ENCODE data around the gene RAVER2.

RAVER2 gene

DNA sequence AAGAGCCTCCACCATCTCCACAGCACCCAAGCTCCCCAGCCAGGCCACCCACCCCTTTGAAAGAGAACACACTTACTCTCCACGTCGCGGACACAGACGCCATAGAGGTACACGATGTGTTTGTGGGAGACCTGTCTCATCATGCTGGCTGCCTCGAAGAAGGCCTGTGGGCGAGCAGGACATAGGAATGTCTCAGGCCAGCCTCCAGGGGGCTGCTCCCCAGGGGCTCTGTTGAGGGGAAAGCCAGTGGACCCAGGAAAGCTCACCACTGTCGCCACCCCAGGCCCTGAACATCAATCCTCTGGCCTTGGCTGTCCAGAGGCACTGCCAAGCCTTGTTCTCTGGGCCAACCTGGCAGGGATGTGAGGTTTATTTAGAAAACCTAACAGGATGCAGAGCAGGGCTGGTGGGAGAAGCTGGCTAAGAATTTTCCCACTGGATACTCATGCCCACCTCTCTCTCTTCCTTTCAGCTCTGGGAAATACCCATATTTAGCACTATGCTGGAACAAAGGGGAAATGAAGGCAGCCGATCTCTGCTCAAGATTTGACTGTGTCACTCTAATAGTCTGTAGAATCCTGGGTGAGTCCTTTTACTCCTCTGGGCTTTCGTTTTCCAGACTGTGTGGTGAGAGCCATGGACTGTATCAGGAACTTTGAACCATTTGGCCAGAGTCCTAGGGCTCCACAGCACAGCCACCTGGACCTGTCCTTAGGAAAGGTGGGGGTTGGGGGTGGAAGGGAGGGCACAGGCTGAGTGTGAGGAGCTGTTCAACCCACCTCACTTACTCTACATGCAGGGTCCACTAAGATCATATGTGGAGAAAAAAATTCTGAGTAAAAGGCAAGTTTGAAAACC is 101.9 kb downstream of the RAVER2 start:
- DNase-seq (ENCODE audit: low spot score): no peak

DNA sequence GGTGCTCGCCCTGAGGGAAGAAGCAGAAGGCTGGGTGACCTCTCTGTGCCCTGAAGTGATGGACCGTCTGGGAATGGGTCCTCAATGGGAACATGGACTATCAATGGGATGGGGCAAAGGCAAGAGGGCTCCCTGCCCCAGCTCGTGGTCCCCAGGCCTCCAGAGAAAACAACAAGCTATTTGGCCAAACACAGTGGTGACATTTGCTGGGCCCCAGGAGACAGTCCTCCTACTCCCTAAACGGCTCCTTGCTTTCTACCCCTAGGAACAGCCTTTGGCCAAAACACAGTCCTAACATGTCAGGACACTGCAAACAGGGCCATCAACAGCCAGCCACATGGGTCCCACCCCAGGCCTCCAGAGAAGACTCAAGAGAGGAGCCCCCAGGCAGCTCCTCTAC is 102.8 kb downstream of the RAVER2 start:
- no peak for DNase-seq (ENCODE audit: low spot score)

DNA sequence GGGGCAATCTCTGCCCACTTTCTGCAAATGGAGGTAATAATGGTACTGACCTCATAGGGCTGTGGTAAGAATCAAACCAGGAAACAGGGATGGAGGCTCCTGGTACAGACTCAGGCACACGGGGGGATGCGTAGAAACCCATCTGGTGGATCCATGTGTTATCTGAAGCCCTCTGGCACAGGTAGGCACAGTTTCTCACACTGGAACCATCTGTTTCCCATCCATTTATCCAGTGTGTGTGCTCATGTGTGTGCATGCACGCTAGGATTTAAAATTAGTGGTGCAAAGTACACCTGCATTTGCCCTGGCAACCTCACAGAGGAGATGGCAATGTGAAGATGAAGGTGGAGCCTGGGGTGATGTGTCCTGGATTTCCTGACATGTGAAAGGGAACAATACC is 103.3 kb downstream of the RAVER2 start:
- no peak for DNase-seq (ENCODE audit: low spot score)

- DNase-seq (ENCODE audit: low spot score): no peak
Measured at GRCh38 chr1:64848803-64849202, 103.9 kb downstream of the RAVER2 start.

GRCh38 chr1:64849942-64850341 is 105.1 kb downstream of the RAVER2 start:
- no peak for DNase-seq (ENCODE audit: low spot score)

GRCh38 chr1:64850846-64851245 is 106.0 kb downstream of the RAVER2 start:
- DNase-seq (ENCODE audit: low spot score): no peak

- DNase-seq (ENCODE audit: low spot score): no peak
Measured at GRCh38 chr1:64851664-64852063, 106.8 kb downstream of the RAVER2 start.

GRCh38 chr1:64854674-64855073 is 109.8 kb downstream of the RAVER2 start:
- no peak for DNase-seq (ENCODE audit: low spot score)

GRCh38 chr1:64855557-64855956 is 110.7 kb downstream of the RAVER2 start:
- DNase-seq (ENCODE audit: low spot score): no peak

DNA sequence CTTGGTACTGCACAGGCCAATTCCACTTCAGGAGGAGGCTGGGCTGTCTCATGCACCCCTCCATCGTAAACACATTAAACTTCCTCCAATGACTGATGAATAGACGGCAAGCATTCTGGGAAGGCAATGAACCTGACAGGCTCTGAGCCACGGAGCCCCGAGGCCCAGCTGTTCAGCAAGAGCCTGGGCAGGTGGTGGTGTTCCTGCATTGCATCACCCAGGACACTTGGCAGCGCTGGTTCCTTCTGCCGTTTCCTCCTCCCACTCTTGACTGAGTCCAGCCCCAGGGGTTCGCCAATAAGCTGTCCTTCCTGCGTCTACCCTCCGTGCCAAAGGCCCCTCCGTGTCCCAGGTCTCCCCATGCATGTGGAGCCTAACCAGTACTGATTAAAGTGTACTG is 111.7 kb downstream of the RAVER2 start:
- DNase-seq (ENCODE audit: low spot score): no peak

- no peak for DNase-seq (ENCODE audit: low spot score)
Measured at GRCh38 chr1:64857347-64857746, 112.5 kb downstream of the RAVER2 start.

GRCh38 chr1:64861611-64862010 is 116.7 kb downstream of the RAVER2 start:
- no peak for DNase-seq (ENCODE audit: low spot score)

GRCh38 chr1:64864018-64864940 is 119.4 kb downstream of the RAVER2 start:
- DNase-seq (ENCODE audit: low spot score): no peak

DNA sequence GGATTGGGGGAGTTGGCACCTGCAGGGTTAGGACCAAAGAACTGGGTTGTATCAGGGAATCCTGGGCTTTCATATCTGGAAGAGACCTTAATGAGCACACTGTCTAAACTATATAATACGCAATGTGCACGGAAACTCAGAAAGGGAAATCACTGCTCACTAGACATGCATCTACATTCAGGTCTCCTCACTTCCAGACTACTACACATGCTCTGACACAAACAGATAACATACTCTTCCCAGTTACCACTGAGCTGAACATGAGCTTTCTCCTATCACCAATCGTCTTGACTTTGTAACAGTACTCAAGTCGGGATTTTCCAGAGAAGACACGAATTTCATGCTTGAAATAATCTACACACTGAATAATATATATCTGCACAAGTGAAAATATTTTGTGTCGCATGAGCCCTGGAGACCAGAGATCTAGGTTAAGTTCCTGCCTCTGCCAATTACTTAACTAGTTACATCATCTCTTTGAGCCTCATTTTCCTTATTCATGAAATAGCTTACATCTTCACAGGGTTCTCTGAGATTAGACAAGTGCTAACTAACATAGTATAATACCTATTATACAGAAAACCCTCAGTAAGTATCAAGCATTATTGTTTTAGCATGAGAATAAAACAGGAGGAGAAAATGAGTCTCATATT is 120.4 kb downstream of the RAVER2 start:
- no peak for DNase-seq (ENCODE audit: low spot score)

DNA sequence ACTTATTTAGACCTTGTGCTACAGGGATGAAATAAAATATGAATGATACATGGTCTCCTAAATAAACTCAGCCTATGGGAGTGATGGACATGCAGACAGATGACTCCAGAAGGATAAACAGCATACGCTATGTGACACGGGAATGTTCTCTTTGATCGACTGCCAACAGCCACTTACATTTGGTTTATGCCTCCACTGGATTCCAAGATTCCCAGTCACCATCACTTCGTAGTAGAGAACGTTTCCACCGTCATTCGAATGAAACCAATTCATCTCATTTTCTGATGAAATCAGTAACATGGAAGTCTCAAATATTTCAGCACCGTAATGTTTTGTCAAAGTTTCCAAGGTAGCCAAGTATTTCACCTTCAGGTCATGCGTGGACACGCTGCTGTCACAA is 121.8 kb downstream of the RAVER2 start:
- DNase-seq (ENCODE audit: low spot score): no peak

- DNase-seq (ENCODE audit: low spot score): no peak
Measured at GRCh38 chr1:64867266-64867665, 122.4 kb downstream of the RAVER2 start.

- DNase-seq (ENCODE audit: low spot score): no peak
Measured at GRCh38 chr1:64871256-64871655, 126.4 kb downstream of the RAVER2 start.

DNA sequence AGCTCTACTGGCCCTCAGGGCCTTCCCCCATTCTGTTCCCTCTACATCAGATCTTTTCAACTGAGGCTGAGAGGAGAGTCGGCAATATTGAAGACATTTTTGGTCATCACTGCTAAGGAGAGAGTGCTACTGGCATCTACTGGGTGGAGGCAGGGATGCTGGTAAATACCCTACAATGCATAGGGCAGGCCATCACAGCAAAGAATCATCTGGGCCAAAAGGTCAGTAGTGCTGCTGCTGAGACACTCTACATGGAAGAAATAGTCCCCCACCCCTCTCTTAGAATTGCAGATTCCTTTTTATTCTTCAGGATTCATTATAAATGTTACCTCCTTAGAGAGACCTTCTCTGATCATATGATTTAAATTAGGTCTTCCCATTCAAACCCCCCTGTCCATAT is 127.2 kb downstream of the RAVER2 start:
- DNase-seq (ENCODE audit: low spot score): no peak

GRCh38 chr1:64873576-64873975 is 128.7 kb downstream of the RAVER2 start:
- DNase-seq (ENCODE audit: low spot score): no peak

GRCh38 chr1:64874666-64875065 is 129.8 kb downstream of the RAVER2 start:
- no peak for DNase-seq (ENCODE audit: low spot score)

DNA sequence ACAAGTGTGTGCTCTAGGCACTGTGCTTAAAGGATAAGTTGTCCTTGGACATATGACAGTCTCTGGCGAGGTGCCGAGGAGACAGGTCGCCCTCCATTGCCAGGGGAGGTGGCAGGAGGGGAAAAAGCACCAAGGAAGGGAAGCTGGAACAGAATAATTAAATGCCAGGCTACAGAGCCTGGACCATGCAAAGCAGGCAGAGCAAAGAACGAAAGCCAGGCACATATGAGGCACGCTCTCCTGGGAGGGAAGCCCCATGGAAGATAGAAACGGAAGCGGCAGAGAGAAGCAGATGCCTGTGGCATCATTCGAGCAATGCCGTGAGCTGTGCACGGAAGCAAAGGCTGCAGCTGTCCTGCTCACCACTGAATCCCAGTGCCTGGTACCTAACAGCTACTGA is 130.2 kb downstream of the RAVER2 start:
- DNase-seq (ENCODE audit: low spot score): no peak

DNA sequence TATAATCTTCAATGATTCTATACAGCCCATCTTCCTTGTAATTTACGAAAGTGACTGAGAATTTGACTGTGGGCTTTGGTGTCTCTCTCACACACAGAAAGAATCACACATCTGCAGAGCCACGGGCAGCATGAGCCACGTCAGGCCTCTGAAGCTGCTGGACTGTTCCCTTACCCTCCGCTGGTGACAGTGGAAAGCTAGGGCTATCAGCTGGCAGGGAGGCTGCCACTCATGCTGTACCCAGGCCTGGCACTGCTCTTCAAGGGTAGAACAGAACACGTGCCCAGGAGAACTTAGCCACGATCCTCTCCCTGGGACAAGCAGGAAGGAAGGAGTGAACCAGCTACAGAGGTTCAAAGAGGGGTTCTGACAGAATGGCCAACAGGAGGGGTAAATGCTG is 130.7 kb downstream of the RAVER2 start:
- DNase-seq (ENCODE audit: low spot score): no peak

All from SK-N-DZ (cell line).